GM12878 (cell line): ENCODE measurements around the gene IPPK.

Experiments
- ATF3 ChIP-seq: IDR thresholded peaks from 2 replicates; pipeline ENCODE4 v1.6.1; 2011; ENCODE audit warnings: low read depth, mild to moderate bottlenecking, low read length, moderate library complexity, borderline replicate concordance; ENCODE audit errors: extremely low read depth
- CTCF ChIP-seq, 3 experiments: IDR thresholded peaks in 2 of 3; conservative IDR thresholded peaks in 1 of 3; 2 replicates each; pipeline ENCODE4 v1.5.1; 2011; ENCODE audit warnings: low read depth in 3 of 3, low read length in 3 of 3, mild to moderate bottlenecking in 3 of 3, control low read depth in 2 of 3, moderate library complexity in 2 of 3, inconsistent platforms in 1 of 3, mixed read lengths in 1 of 3; ENCODE audit not compliant: control insufficient read depth in 2 of 3, insufficient read depth in 1 of 3; ENCODE audit errors: extremely low read depth in 1 of 3
- EP300 ChIP-seq, 2 experiments: fragments of 150-350 bp in 1 of 2; IDR thresholded peaks; 2 replicates each; pipeline ENCODE4 v1.6.1; 2011 to 2012; ENCODE audit warnings: low read depth in 2 of 2, low read length in 2 of 2, borderline replicate concordance in 1 of 2, improper control_type of control experiment in 1 of 2, inconsistent platforms in 1 of 2; ENCODE audit not compliant: control insufficient read depth in 1 of 2
- EZH2 ChIP-seq: IDR thresholded peaks from 2 replicates; pipeline ENCODE4 v1.6.1; 2012; ENCODE audit warnings: low read depth, mild to moderate bottlenecking, control low read depth, inconsistent platforms, low read length, borderline replicate concordance; ENCODE audit not compliant: control insufficient read depth
- MTA3 ChIP-seq: IDR thresholded peaks from 2 replicates; pipeline ENCODE4 v1.6.1; 2012; ENCODE audit warnings: low read length, inconsistent platforms, borderline replicate concordance
- PKNOX1 ChIP-seq: fragments of 450-650 bp; IDR thresholded peaks from 2 replicates; pipeline ENCODE4 v1.6.1; 2016; ENCODE audit warnings: mild to moderate bottlenecking
- POLR2A ChIP-seq: IDR thresholded peaks from 2 replicates; pipeline ENCODE4 v1.6.1; 2011; ENCODE audit warnings: low read depth, mild to moderate bottlenecking, low read length
- REST ChIP-seq: IDR thresholded peaks from 2 replicates; pipeline ENCODE4 v1.6.1; 2012; ENCODE audit warnings: mild to moderate bottlenecking, low read depth, low read length
- ZBED1 ChIP-seq: IDR thresholded peaks from 2 replicates; pipeline ENCODE4 v1.6.1; 2016; ENCODE audit warnings: borderline replicate concordance

- no peak for TF ChIP-seq POLR2A
- no peak for TF ChIP-seq ATF3
- TF ChIP-seq CTCF (IDR thresholded peaks at IDR 0.05 in 2 of 3, conservative IDR thresholded peaks at IDR 0.05 in 1 of 3; ENCODE audit: control insufficient read depth in 2 of 3, extremely low read depth in 1 of 3, insufficient read depth in 1 of 3, low read depth in 3 of 3, low read length in 3 of 3) = no peak
- no peak for TF ChIP-seq PKNOX1
- TF ChIP-seq MTA3 = no peak
- TF ChIP-seq REST = no peak
- TF ChIP-seq EP300 (IDR thresholded peaks at IDR 0.05; ENCODE audit: borderline replicate concordance in 1 of 2, control insufficient read depth in 1 of 2, low read depth in 2 of 2, low read length in 2 of 2) = no peak
- TF ChIP-seq EZH2 = no peak
- no peak for TF ChIP-seq ZBED1
Measured at GRCh38 chr9:92644278-92644677, 25.7 kb downstream of the IPPK start.
